ENCODE data around the gene CNR1.

CNR1 gene

DNA sequence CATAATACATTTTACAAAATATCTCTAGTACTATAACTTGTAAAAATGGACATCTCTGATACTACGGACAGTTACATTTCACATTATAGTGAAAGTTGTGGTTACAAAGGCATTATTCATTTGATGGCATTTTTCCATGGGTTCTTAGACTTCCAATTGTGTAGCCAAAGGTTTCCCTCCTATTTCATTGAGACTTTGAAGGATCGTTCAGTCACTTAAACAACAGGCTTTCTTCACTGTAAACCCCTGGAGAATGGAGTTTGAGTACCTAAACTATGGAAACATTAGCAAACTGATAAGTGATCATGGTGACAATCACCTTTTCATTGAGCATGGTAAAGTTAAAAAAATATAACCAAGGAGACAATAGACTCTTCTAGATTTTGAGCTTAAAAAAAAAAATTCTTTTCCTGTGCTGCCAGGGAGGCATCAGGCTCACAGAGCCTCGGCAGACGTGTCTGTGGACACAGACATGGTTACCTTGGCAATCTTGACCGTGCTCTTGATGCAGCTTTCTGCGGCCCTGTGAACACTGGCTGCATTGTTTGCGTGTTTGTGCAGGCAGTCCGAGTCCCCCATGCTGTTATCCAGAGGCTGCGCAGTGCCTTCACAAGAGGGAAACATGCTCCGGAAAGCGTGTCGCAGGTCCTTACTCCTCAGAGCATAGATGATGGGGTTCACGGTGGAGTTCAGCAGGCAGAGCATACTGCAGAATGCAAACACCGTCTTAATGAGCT is 22.6 kb downstream of the CNR1 start:
- DNase-seq: no peak

DNA sequence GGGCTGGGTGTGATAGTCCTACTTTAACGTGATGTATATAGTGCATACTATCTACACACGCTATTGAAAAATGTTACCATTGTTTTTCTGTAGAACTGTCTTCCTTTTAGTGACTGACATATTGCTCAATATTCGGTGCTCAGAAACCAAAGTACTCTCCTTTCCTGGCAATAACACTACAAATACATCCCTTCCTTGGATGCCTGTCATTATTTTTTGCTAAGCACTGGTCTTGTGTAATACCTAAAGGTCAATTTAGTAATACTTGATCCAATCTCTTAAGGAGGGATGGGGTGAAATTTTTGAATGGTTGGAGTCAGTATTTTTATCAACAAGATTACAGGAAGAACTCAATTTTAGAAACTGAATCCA is 23.9 kb downstream of the CNR1 start:
- no peak for DNase-seq

DNA sequence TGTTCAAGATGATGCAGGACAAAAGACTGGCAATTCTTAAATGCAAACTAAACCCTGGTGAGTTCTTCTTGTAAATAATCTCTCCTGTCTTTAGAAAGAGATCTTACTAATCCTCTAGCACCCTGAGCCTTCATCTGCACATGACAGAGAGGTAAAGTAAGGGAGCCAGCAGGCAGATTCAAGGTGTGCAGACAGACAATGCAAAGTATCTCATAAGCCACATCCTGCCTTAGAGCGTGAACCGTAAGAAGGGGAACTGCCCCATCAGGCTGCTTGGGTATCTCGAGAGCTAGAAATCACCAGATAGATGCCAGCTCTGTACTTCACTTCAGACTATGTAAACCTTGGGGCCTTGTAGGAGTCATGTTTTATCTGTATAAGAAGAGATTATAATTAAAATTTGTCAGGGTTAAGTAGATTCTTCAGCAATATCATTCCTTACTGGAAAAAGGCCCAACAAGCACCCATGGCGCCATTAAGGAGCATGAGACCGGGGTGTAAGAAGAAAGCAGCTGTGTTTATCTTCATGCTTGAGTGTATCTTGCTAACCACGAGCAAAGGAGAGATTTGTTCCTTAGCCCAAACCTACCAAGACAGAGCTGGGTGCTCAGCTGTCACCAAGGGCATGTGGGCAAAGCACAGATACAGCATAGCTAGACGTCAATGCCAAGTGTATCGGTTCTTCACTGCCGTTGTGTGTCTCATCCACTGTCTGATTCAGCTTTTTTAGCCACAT is 24.4 kb downstream of the CNR1 start:
- DNase-seq: no peak

DNA sequence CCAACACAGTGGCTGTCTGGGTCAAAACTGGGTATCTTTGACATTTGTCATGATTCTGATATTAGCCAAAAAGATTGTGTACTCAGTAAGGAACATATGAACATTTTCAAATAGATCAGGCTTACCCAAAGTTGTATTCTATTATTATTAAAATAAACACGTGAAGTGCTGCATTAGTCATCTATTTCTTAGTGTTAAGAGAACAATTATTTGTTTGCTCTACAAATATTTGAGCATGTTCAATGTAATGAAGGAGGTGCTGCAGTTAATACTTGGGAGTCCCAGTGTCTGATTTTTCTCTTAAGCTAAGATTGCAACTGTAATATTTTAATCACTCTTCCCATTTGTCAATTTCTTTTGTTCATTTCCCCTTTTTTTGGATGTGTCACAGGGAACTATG is 28.2 kb downstream of the CNR1 start:
- no peak for DNase-seq

DNA sequence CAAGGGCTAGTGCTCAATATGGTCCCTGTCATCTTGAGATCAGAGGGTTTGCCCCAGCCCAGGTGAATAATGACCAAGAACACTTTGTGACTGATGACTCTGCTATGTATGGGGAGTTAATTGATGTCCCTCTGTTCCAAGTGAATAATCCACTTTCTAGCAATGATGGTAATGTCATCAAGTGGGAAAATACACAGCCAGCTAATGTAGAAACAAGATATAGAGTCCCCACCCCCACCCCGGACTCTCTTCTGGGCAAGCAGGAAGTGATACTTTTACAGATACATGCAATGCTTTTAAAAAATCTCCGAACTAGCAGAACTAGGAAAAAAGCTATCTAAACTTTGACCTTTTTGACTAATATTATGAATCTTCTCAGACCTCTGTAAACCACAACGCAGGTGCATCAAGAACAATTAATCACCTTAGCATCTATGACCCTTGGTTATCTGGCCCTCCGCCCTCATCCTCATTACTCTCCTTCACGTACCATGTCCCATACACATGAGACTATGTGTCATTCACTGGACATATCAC is 30.5 kb downstream of the CNR1 start:
- no peak for DNase-seq

DNA sequence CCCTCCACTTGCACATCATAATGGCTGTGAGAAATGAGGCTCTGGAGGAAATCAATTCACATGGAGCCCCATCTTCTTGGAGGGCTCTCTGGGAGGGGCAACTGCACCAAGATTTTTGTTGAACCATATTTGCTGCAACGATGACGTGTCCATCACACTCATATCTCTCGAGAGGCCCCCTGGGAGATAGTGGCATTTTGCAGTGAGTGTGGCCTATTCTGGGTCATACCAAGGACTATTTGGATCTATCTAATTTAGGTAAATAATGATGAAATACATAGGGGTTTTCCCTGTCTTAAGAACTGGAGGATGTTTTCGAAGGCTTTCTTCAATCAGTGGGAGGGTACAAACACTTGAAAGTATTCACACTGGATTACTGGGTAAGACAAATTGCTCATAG is 31.6 kb downstream of the CNR1 start:
- DNase-seq: no peak

DNA sequence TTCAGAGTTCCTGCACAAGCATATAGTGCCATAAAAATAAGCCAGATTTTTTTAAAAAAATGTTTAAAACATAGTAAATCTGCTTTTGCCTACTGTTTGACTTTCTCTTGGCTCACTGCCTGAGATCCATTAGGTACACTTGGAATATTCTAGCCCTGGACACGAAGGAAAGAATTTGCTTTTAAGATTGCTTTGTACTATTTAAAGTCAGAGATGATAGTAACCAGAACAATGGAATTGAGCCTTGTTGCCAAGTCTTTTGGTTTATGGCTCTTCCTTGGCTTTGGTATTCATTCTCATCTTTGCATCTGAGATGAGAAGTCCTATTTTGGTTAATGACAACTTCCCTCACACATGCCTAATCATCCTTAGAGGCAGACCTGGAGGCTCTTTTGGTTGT is 32.4 kb downstream of the CNR1 start:
- no peak for DNase-seq

DNA sequence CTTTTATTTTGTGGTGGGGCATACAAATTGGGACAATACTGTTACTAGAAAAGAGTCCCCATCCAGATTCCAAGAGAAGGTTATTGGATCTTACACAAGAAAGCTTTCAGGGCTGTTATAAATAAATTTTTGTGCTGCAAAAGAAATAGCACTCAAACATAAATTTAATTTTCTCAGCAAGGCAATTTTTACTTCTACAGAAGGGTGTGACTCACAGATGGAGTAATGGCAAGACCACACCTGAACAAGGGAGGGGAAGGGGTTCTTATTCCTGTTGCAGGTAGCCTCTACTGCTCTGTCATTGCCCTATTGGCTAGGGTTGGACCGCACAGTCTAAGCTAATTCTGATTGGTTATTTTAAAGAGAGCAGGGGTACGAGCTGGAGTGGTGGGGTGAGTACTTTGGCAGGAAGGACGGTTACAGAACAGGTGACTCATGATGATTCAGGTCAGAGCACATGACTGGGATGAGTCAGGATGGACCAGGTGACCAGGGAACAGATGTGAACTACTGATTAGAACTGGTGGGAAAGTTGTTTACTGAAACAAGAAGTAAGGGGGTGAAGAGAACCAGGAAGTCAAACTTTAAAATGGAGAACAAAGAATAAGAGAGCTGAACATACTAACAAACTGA is 41.1 kb downstream of the CNR1 start:
- no peak for DNase-seq

DNA sequence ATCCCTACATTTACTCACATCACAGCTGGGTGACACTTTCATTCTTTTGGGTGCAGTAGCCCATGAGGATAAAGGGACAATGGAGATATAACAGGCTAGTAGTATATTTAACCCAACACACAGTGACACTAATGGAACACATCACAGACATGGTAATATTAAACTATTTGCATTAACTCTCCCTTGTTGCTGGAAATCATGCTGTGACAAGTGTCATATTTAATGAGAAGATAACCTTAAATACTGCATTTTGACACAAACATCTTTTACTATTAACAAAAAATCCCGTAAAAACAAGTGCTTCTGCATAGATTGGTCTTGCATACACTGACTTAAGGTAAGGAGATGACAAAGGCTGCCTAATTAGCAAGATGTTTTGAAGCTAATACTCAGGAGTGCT is 45.5 kb downstream of the CNR1 start:
- no peak for DNase-seq

DNA sequence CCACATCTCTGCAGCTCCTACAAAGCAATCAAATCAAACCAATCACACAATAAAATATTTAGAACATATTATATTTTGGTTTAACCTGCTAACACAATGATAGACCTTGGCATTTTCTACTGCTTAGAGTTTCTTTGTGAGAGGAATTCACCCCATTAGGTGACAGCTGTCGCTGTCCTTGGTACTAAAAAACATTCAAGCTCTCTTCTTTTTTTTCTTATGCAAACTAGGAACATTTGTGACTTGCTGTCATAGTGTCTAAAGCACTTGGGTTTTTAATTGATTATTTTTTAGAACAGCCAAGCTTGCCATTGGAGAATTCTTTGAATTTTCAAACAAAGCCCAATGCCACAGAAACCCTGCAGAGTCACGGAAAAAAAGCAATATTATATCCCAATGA is 46.4 kb downstream of the CNR1 start:
- DNase-seq: no peak

DNA sequence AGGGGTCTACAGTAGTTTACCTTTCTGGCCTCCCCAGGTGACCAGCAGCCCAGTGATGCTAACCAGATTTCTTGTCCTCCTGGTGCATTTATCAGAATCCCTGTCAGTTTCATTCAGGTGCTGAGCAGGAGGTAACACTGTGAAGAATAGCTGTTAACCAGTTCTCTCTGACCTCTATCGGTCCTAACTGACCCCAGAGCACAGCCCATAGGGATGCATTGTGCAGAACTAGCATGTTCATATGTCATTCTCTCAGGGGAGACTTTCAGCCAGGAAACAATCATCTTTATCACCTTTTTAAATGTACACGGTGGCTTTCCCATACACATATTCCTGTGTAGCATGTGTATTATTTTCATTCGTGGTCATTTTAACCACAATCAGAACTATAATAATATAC is 49.9 kb downstream of the CNR1 start:
- DNase-seq: no peak

DNA sequence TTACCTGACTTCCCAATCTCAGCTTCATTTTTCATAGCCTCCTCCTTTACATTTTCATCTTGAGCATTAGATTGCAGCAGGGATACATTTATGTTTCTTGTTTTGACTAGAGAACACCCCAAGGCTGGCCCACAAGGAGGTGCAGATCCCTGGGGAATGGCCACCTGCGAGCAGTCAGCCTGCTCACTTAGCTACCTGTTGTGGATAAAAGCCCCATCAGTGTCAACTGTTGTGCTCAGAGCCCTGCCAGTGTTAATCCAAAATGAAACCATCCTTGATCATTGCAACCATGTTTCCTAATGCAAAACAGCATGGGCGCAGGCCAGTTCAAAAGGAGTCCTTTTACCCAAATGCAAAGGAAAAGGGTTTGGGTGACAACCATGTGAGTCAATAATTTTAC is 50.8 kb downstream of the CNR1 start:
- no peak for DNase-seq

DNA sequence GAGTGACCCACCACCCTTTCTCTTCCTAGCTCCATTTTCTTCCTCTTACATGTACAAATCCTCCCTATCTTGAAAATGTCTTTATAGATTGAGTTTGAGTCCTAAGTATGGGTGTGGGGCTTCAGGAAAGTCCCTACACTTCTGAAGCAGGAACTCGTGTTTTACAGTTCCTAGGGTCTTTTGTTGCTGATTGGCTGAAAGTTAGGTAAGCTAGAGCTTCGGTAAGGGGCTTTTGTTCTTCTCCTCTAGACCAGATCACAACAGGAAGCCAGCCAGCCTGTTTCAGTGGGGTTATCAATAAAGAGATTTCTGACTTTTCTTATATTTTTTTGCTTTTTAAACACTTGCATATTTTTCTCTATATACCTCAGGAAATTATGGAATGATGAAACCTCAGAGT is 51.3 kb downstream of the CNR1 start:
- no peak for DNase-seq

DNA sequence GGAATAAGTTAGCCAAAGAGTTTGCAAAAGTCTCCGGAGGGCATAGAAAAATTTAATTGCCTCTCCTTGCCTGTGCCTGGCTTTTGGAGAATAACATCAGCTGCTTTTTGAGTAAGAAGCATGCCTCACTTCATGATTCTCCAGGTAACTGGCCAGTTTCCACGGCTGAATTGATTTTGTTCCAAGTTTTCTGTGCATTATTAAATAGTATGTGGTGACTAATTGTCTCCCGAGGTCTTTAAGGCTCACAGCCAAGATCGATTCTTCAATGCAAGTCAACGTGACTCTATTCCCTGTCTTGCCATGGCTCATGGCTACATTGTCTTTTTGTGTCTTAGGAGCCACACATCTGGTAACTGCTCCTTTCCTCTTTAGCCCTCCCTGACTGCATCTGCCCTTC is 54.2 kb downstream of the CNR1 start:
- no peak for DNase-seq

DNA sequence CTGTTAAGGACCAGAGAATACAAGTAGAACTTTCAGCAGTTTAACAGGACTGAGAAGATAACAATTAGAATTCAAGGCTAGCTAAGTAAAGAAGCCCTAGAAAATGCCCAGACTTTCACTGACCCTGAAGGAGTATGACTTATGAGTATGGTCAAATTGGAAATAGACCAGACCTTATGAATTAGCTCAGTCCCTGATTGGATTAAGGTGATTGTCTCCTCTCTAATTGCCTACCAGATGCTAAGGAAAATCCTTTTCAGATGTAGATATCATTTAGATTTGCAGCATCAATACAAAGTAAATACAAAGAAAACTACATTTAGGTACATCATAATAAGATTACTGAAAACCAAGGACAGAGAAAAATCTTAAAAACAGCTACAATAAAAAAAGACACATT is 58.9 kb downstream of the CNR1 start:
- no peak for DNase-seq

DNA sequence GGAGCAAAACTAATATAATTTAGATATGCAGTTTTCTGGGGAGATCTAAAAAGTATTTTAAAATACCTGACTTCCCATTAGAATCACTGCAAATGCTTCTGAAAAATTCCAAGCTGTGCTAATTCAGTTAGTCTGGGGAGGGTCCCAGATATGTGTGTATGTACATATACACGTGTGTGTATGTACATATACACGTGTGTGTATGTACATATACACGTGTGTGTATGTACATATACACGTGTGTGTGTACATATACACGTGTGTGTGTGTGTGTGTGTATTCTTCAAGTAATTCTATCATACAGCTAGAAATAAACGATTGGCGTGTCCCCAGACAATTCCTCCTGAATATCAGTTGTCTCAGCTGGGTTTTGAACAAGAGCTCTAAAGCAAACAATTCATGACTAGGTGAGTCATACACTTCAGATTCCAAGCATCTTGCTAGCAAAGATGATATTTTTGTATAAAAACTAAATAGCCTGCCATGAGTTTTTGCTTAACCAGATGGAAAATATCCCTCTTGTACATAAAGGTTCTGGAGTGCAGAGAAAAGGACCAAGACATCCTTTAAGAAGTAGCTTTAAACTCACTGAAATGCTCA is 60.3 kb downstream of the CNR1 start:
- no peak for DNase-seq
